GM12878 (cell line): ENCODE results near the gene ZNF732. TPM values are rescaled to one million over a fixed set of nuclear protein-coding genes. Genes with fewer than 3 reads are reported as not detected.

ENCODE experiments used
- BCL3 ChIP-seq: IDR thresholded peaks from 2 replicates; pipeline ENCODE4 v1.6.1; 2011; ENCODE audit warnings: borderline replicate concordance, low read depth, mild to moderate bottlenecking, moderate library complexity, low read length; ENCODE audit not compliant: insufficient read depth, poor library complexity, severe bottlenecking
- HDGF ChIP-seq: fragments of 450-650 bp; IDR thresholded peaks from 2 replicates; pipeline ENCODE4 v1.6.1; 2016; ENCODE audit warnings: antibody characterized with exemption
- JUND ChIP-seq: IDR thresholded peaks from 2 replicates; pipeline ENCODE4 v1.6.1; 2012; ENCODE audit warnings: low read depth, mild to moderate bottlenecking, low read length, improper control_type of control experiment, moderate library complexity
- KLF5 ChIP-seq: fragments of 450-650 bp; IDR thresholded peaks from 2 replicates; pipeline ENCODE4 v1.6.1; 2014; ENCODE audit warnings: mild to moderate bottlenecking; ENCODE audit not compliant: partially characterized antibody
- MAX ChIP-seq: IDR thresholded peaks from 2 replicates; pipeline ENCODE4 v1.6.1; 2012; ENCODE audit warnings: low read depth, low read length, improper control_type of control experiment
- MXI1 ChIP-seq: fragments of 150-350 bp; IDR thresholded peaks from 2 replicates; pipeline ENCODE4 v1.6.1; 2011; ENCODE audit warnings: low read depth, mild to moderate bottlenecking, inconsistent platforms, low read length, improper control_type of control experiment
- MYC ChIP-seq: IDR thresholded peaks from 2 replicates; pipeline ENCODE4 v1.6.1; 2011; ENCODE audit warnings: mild to moderate bottlenecking, low read length, moderate library complexity, inconsistent platforms; ENCODE audit not compliant: insufficient read depth, insufficient replicate concordance, insufficient read length, severe bottlenecking
- NFXL1 ChIP-seq: fragments of 450-650 bp; IDR thresholded peaks from 2 replicates; pipeline ENCODE4 v1.6.1; 2017; ENCODE audit warnings: antibody characterized with exemption, mild to moderate bottlenecking, borderline replicate concordance
- NR2F1 ChIP-seq: fragments of 450-650 bp; conservative IDR thresholded peaks from 2 replicates; pipeline ENCODE4 v1.6.1; 2017; ENCODE audit warnings: mild to moderate bottlenecking
- PRDM15 ChIP-seq: fragments of 450-650 bp; formaldehyde crosslinking; IDR thresholded peaks from 2 replicates; pipeline ENCODE4 v1.4.0; 2020; ENCODE audit warnings: mild to moderate bottlenecking, moderate library complexity
- STAT3 ChIP-seq: IDR thresholded peaks from 2 replicates; pipeline ENCODE4 v1.6.1; 2011; ENCODE audit warnings: low read depth, low read length, improper control_type of control experiment
- SUZ12 ChIP-seq: fragments of 200-600 bp; sonication (generic); IDR thresholded peaks from one replicate; pipeline ENCODE4 v1.6.1; 2018; ENCODE audit warnings: antibody characterized with exemption, mild to moderate bottlenecking; ENCODE audit not compliant: unreplicated experiment
- TAF1 ChIP-seq: IDR thresholded peaks from 2 replicates; pipeline ENCODE4 v1.6.1; 2011; ENCODE audit warnings: mild to moderate bottlenecking, low read depth, low read length, borderline replicate concordance
- TBL1XR1 ChIP-seq: IDR thresholded peaks from 2 replicates; pipeline ENCODE4 v1.6.1; 2012; ENCODE audit warnings: low read depth, low read length, improper control_type of control experiment
- USF1 ChIP-seq: IDR thresholded peaks from 2 replicates; pipeline ENCODE4 v1.6.1; 2011; ENCODE audit warnings: borderline replicate concordance, low read depth, mild to moderate bottlenecking, moderate library complexity, mixed read lengths, low read length; ENCODE audit not compliant: insufficient read depth; ENCODE audit errors: extremely low read length
- ZNF217 ChIP-seq: fragments of 450-650 bp; IDR thresholded peaks from 2 replicates; pipeline ENCODE4 v1.6.1; 2017; ENCODE audit warnings: antibody characterized with exemption, mild to moderate bottlenecking
- ZNF592 ChIP-seq: fragments of 450-650 bp; IDR thresholded peaks from 2 replicates; pipeline ENCODE4 v1.6.1; 2017; ENCODE audit warnings: mild to moderate bottlenecking, moderate library complexity
- polyA plus RNA-seq, 11 experiments: library from polyadenylated mRNA; depleted of rRNA in 4 of 11; unstranded in 6 of 11; stranded (reverse) in 5 of 11; fragments of >200 nt; fragmentation: Nextera tagmentation in 4 of 11; fragmentation: Illumina TruSeq in 1 of 11; extraction: Ambion mirVana in 4 of 11; extraction: Trizol in 1 of 11; gene quantifications; 1 replicate in 1 of 11; 2 replicates in 10 of 11; pipeline versions ENCODE4 v1.2.1 to v1.2.3, GENCODE V29; 2011 to 2016; ENCODE audit warnings: inconsistent platforms in 2 of 11, missing spikeins in 2 of 11, low read depth in 1 of 11
- total RNA-seq, 4 experiments: library from RNA; depleted of rRNA in 3 of 4; stranded (reverse); fragments of >200 nt in 3 of 4; fragmentation: Illumina TruSeq in 1 of 4; extraction: Trizol in 1 of 4; gene quantifications; 2 replicates each; pipeline versions ENCODE4 v1.2.1 to v1.2.3, GENCODE V29; 2013 to 2021

The ZNF732 gene
- total and polyA plus RNA-seq, 10 of the 15 experiments (the other 5 are each of a cell fraction or from before 2014, with no cell fraction given): not detected

GRCh38 chr4:242121-242848 lies 63.0 kb downstream of the ZNF732 start (continued):
- no peak for TF ChIP-seq BCL3
- TF ChIP-seq USF1: no peak
- TF ChIP-seq PRDM15 (CRISPR knock-in tag): no peak
- TF ChIP-seq MXI1: no peak
- peak; percentile 46 for TF ChIP-seq KLF5
- no peak for TF ChIP-seq ZNF592
- TF ChIP-seq TAF1: no peak
- TF ChIP-seq JUND: no peak
- TF ChIP-seq NFXL1: no peak
- TF ChIP-seq STAT3: no peak
- no peak for TF ChIP-seq ZNF217
- no peak for TF ChIP-seq HDGF
- no peak for TF ChIP-seq TBL1XR1
- TF ChIP-seq MAX: no peak
- TF ChIP-seq MYC: no peak
- no peak for TF ChIP-seq NR2F1
- no peak for TF ChIP-seq SUZ12
